GM19238 (cell line): ENCODE data around the gene PAQR9.

ENCODE experiments used
- DNase-seq: peaks from one replicate; pipeline ENCODE4 v3.0.0; 2011; ENCODE audit warnings: low spot score; ENCODE audit not compliant: insufficient read length

Gene PAQR9

GRCh38 chr3:142982038-142982773, 18.7 kb upstream of the PAQR9 start:
- no peak for DNase-seq

DNA sequence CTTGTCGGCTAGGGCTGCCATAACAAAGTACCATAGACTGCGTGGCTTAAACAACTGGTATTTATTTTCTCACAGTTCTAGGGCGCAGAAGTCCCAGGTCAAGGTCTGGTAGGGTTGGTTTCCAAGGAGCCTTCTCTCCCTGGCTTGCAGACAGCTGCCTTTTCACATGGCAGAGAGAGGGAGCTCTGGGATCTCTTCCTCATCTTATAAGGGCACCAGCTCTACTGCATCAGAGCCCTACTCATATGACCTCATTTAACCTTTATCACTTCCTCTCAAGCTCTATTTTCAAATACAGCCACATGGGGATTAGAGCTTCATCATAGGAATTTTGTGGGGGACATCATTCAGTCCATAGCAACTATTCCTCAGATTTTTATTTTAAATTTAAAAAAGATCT, 17.6 kb upstream of the PAQR9 start:
- DNase-seq: no peak

DNA sequence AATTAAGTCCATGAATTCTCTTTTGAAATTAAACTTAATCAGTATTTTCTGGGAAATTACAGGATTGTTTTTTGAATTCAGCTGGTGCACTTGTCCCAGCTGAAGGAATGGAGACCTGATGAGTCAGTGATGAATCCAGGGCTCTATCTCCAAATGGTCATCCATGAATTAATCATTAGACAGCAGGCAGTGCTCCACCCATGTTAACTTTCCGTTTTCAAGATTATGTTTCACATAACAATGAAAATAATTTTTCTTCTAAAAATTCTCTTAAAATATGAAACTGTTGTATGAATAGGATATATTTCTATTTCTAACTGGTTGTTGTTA, 13.9 kb upstream of the PAQR9 start:
- DNase-seq: no peak

- no peak for DNase-seq
Observed at GRCh38 chr3:142976621-142977398, 13.3 kb upstream of the PAQR9 start.

DNA sequence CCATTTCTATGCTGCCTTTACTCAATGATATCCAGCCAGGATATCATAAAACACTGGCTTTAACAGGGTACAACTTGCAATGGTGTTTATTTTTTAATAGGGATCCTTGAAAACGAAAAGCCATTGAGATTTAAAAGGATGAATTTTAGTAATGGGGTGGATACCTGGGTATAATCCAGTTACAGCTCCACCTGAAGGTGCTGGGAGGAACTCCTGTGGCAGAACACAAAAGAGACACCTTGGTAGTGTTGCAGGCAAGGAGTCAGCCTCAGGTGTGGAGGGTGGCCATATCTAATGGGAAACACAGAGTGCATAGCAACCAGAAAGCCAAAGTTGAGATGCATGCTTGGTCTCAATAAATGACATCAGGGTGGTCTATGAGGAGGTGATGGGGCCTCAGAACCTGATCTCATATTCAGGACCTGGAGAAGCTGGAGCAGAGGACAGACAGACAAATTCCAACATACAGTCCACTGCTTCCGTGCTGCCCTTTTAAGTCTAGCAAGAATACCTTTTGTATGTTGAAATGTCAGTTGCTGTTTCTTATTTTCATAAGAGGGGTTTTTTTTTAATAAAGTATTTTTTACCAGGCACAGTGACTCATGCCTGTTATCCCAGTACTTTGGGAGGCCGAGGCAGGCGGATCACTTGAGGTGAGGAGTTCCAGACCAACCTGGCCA, 12.0 kb upstream of the PAQR9 start:
- DNase-seq: no peak

DNA sequence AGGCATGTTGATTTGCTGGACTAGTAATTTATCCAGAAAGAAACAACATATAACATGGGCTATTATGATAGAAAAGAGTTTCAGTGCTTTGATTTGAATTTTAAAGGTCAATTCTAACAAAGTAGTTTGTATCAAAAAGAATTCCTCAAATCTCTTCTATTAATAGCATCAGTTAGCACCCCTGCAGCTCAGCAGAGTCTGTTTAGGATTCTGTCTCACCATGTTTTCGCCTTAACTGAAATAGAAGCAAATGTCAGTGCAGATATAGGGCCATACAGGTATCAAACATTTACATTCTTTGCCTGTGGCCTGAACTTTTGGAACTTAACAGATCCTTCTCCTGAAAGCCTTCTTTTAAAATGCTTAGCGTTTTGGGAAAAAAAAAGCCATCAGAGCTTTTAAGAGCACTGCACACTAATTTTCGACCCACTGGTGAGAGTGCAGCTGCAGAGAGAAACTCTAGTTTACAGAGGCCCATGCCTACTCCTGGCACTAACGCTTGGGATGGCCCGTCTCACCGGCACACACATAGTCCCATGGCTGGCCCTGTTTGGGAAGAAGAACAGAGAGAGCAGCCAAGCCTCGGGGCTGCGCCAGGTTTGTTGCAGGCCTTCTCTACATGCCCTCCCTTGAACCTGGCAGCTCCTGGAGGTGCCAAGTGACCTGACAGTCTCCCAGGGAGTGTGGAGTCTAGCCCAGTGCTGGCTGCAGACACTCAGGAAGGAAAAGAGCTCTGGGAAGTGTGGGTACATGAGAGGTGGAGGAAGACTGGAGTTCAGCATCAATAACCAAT, 9.9 kb upstream of the PAQR9 start:
- no peak for DNase-seq

- DNase-seq: no peak
Observed at GRCh38 chr3:142972092-142972753, 8.7 kb upstream of the PAQR9 start.

GRCh38 chr3:142971431-142971830, 8.0 kb upstream of the PAQR9 start:
- DNase-seq: no peak

DNA sequence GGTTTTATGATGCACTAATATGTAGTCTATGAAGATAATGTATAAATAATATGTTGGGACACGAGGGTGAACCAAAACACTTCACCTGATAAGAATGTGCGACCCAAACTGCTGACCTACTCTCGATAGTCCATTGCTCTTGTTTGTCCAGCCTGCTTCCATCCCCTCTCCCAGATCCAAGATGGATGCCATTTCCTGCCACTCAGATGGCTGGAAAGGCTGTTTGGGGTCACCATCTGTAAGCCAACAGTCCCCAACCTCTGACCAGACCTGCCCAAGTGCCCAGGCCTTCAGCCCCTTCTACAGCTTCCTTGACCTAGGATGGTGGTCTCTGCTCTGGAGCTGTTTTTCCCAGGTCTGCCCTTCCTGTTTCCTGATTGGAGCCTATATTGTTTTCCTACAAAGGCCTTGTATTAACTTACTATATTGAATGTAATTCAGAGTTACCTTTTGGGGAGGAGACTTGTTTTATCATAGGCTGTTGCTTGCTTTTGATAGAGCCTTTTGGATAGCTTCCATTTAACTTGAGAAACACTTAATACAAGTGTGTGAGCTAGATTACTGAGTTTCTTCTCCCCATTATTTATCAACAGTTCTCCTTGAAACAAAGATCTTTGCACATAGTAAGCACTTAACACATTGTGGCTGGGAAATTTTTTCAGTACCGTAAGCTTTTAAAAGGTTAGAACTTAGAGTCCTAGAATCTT, 5.0 kb upstream of the PAQR9 start:
- no peak for DNase-seq

GRCh38 chr3:142966808-142967207, 3.3 kb upstream of the PAQR9 start:
- no peak for DNase-seq

DNA sequence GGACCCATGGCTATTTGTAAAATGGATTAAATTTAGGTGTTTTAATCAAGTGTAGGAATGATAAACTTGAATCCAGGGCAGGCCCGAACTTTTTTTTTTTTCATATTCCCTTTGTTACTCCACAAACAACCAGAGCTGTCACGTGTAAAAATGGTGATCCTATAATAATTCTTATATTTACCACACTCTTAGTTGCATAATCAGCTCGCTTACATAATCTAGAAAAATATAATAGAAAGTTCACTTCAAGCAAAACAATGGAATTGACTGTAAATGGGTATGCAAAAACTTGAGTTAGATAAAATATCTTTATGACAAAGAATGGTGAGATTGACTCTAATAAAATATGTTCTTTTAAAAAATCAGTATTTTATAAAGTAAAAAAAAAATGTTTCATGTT, 2.1 kb upstream of the PAQR9 start:
- no peak for DNase-seq

- DNase-seq: no peak
Observed at GRCh38 chr3:142963234-142963515, 299 bp downstream of the PAQR9 start.

- DNase-seq: no peak
Observed at GRCh38 chr3:142962520-142963233, 797 bp downstream of the PAQR9 start.

DNA sequence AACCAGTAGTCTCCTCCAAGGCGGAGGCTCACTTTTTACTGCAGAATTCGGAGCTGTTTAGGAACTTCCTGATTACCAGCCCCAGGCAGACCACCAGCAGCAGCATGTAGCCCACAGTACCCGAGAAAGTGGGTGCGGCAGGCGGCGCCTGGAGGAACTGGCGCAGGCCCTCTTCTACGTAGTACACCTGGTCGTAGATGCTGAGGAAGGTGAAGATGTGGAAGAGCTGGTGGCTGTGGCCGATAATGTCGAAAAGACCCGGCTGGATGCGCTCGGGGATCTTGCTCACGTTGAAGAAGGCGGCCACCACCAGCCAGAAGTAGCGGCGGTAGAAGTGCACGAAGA, 1.3 kb downstream of the PAQR9 start:
- DNase-seq: no peak

DNA sequence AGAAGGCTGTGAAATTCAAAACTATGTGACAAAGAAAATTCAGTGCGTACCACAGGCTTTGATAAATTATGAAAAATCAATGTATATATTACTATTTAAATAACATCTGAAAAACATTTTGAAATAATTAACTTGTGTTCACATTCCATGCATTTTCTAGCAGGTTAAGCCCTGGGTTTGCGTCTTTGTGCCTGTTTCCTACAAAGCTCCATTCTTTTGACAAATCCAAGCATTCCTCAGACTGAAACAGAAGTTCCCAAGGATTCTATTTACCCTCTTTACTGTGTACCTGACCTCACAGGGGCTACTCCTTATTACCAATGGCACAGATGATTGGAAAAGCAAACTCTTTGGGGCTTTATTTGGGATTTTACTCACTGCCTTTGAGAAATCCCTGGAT, 1.9 kb downstream of the PAQR9 start:
- no peak for DNase-seq

- no peak for DNase-seq
Observed at GRCh38 chr3:142960322-142960850, 3.1 kb downstream of the PAQR9 start.

DNA sequence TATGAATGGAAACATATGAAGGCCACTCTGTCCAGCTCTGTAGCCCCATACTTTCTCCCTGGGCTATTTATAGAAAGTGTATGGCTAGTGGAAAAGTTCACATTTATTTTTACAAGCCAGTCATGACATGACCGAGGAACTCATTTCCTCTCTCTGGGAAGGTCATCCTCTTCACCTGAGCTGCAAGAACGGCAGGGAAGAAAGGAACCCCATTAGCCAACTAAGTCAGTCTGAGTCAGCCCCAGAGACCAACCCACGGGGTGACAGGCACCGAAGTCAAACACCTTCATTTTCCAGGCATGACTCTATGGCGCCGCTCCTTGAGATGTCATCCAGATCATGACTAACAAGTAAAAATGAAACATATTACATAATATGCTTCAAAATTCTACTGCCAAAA, 4.8 kb downstream of the PAQR9 start:
- no peak for DNase-seq

DNA sequence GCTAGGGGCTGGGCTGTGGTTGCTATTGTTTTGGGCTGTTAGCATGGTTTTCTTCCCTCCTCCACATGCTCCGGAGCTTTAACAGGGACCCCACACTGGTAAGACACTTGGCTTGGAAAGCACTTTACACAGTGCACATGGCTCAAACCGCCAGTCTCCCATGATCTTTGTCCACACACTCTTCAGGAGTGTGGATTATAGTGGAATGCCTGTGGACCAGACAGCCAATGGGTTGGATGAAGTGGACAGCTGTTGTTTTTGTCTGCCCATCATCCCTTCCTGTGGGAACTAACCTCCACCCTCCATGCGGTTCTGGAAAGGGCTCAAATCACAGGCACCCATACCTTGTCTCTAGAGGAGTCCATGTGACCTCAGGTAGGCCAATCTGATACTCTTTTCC, 10.0 kb downstream of the PAQR9 start:
- no peak for DNase-seq

DNA sequence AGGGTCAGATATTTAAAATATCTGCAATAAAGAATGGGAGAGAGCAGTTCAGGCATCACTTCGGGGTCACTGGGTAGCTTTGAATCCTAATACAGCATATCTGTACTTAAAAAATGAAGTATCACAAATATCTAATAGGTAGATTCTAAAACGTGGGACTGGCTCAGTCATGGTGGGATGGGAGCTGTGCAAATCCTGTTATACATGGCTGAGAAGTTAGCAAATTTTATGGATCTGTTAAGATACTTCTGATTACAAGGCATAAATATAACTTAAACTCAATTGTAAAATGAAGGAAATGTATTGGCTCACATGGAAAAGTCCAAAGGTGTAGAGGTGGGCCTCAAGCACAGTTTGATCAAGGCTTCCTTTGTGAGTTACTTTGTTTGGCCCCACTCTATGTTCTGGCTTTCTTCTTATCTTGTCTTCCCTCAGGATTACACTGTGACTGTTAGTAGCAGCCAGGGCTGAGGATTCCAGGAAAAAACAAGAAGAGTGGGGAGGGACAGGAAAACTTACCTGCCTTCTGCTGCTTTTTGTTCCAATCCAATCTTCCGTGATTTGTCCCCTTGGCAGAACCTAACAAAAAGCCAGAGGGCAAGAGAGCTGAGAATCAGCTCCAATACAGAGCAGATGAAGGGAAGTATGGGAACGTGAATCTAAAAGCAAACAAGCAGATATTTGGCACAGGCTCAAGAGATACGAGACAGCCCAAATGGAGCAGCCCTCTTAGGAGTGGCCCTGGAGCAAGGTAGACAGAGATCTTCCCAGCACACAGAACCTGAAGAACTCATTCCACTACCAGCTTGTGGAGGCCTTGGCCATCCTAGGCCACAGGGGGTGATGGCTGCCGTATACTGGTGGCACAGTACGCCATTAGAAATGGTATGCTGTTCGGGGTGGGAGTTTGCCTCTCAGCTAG, 10.9 kb downstream of the PAQR9 start:
- DNase-seq: no peak
